ENCODE measurements around the gene USP3. TPM values are rescaled to one million over a fixed set of nuclear protein-coding genes. Genes with fewer than 3 reads are reported as not detected.

USP3 gene
- total and polyA plus RNA-seq, 9 of the 15 experiments (the other 6 are each of a cell fraction or from before 2014, with no cell fraction given), result 17.3 to 54.3 (median 34.8) TPM

DNA sequence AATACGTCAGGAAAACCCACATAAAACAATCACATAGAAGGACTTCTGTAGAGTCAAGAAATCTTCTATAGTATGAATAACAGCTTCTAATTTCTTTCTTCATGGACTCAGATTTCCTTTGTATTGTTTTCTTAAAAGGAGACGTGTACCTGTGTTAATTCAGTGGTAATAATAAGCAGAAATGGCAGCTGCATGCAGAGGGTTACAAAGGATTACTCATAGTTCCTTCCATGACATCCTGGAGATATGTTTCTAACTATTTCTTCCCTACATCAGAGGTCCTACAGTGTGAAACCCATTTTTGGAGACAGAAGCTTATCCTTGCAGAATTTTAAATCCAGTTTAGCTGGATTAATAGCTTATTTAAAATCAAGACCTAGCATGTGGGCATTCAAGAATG is 128.9 kb downstream of the USP3 start:
- Histone ChIP-seq H3K9me1 (ENCODE audit: control insufficient read depth, insufficient read depth, low read length) (no peaks in the 10 kb centered on the region), H3K27ac (ENCODE audit: extremely low read depth, low read depth, low read length) (no peak overlapping the region), H3K4me3 (no peak overlapping the region), H3K9me3 (replicated peaks; ENCODE audit: control insufficient read depth, insufficient read depth, low read depth, low read length) (no peaks in the 10 kb centered on the region), H3K27me3 (ENCODE audit: control insufficient read depth in 2 of 2, insufficient read depth in 2 of 2, low read length in 2 of 2) (no peaks in the 10 kb centered on the region), H4K20me1 (replicated peaks; ENCODE audit: control insufficient read depth, insufficient read depth, low read length) (no peaks in the 10 kb centered on the region), H2AFZ (ENCODE audit: low read depth, low read length) (no peak overlapping the region), H3K4me2 (ENCODE audit: insufficient read depth, low read length) (no peak overlapping the region), H3K9ac (ENCODE audit: insufficient read depth in 1 of 2, low read depth in 2 of 2, low read length in 2 of 2) (no peak overlapping the region), H3K36me3 (ENCODE audit: control insufficient read depth, insufficient read depth, low read length) (peaks cover 90% of the 10 kb centered on the region), H3K4me1 (replicated peaks in 1 of 2; ENCODE audit: control insufficient read depth in 2 of 2, insufficient read depth in 2 of 2, low read length in 2 of 2) (no peaks in the 10 kb centered on the region), H3K79me2 (ENCODE audit: control insufficient read depth, insufficient read depth, low read length) (no peaks in the 10 kb centered on the region)
- intact Hi-C loops (cut with micrococcal nuclease) (no loop called here), in situ Hi-C loops (cut with MboI) (no loop called here)
- BruUV-seq (replicated peaks), result no TSS peak
- 91% methylated on average over 2 of the region's 2 CpGs for whole genome bisulfite sequencing (ENCODE audit: insufficient coverage, low coverage, missing lambda C conversion rate)
- CTCF ChIA-PET (ENCODE audit: low intra/inter-chr PET ratio), result no interaction called here
- DNase-seq (ENCODE audit: extremely low read depth in 1 of 4, low spot score in 3 of 4) (no peak), FAIRE-seq (no peak), ATAC-seq (no peak)
- POLR2A ChIA-PET, result interaction anchor here (1.0 to 1.2 kb wide), 3 partner anchors 16 to 23 kb away, joined by 3 to 4 read pairs (median 4); no protein-coding TSS in a partner anchor
- TF ChIP-seq CBFB (CRISPR knock-in tag; IDR thresholded peaks at IDR 0.05) (no peak), KDM2B (CRISPR knock-in tag; IDR thresholded peaks at IDR 0.05) (no peak), MYC (IDR thresholded peaks at IDR 0.05; ENCODE audit: low read depth, low read length) (no peak), MYC (CRISPR knock-in tag; IDR thresholded peaks at IDR 0.05; ENCODE audit: borderline replicate concordance, low read depth) (no peak), NR4A1 (CRISPR knock-in tag; IDR thresholded peaks at IDR 0.05) (no peak), NR4A1 (tag; IDR thresholded peaks at IDR 0.05) (no peak), DPF2 (IDR thresholded peaks at IDR 0.05) (no peak), NFYB (IDR thresholded peaks at IDR 0.05; ENCODE audit: extremely low read depth, insufficient read length) (no peak)

DNA sequence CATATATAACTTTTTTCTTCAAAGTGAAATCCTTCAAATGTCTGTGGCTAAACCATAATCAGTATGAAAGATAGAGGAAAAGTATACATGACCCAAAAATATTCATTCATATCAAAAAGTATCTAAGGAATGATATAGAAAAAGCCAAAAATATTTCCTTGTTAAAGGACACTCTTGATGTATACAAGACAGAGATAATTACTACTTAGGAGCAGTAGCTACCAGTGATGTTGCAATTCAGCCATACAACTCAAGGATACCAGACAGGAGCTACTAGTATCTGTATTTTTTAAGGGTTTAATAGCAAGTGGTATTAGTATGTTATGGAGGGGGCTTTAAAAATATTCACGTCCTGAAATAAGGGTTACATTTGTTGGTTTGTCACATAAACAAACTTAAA is 129.8 kb downstream of the USP3 start:
- no peaks in the 10 kb centered on the region for H3K79me2 ChIP-seq (ENCODE audit: control insufficient read depth, insufficient read depth, low read length)
- DNase-seq (ENCODE audit: extremely low read depth in 1 of 4, low spot score in 3 of 4), result no peak
- no peak for FAIRE-seq
- H2AFZ ChIP-seq (ENCODE audit: low read depth, low read length), result no peak overlapping the region
- ATAC-seq, result no peak
- intact Hi-C loops (cut with micrococcal nuclease) (no loop called here), in situ Hi-C loops (cut with MboI) (no loop called here)
- H3K27me3 ChIP-seq (ENCODE audit: control insufficient read depth in 2 of 2, insufficient read depth in 2 of 2, low read length in 2 of 2), result no peaks in the 10 kb centered on the region
- H3K36me3 ChIP-seq (ENCODE audit: control insufficient read depth, insufficient read depth, low read length), result peaks cover 92% of the 10 kb centered on the region
- no peak overlapping the region for H3K9ac ChIP-seq (ENCODE audit: insufficient read depth in 1 of 2, low read depth in 2 of 2, low read length in 2 of 2)
- ChIA-PET CTCF (ENCODE audit: low intra/inter-chr PET ratio) (no interaction called here), POLR2A (interaction anchor here (1.1 to 1.2 kb wide), 3 partner anchors 17 to 24 kb away, joined by 3 to 4 read pairs (median 3); no protein-coding TSS in a partner anchor)
- no peak overlapping the region for H3K27ac ChIP-seq (ENCODE audit: extremely low read depth, low read depth, low read length)
- H3K9me1 ChIP-seq (ENCODE audit: control insufficient read depth, insufficient read depth, low read length), result no peaks in the 10 kb centered on the region
- H4K20me1 ChIP-seq (replicated peaks; ENCODE audit: control insufficient read depth, insufficient read depth, low read length), result no peaks in the 10 kb centered on the region
- no peak overlapping the region for H3K4me3 ChIP-seq
- H3K4me1 ChIP-seq (replicated peaks in 1 of 2; ENCODE audit: control insufficient read depth in 2 of 2, insufficient read depth in 2 of 2, low read length in 2 of 2), result no peaks in the 10 kb centered on the region
- no TSS peak for BruUV-seq (replicated peaks)
- H3K4me2 ChIP-seq (ENCODE audit: insufficient read depth, low read length), result no peak overlapping the region
- 73% methylated on average over 1 of the region's 1 CpG for WGBS (ENCODE audit: insufficient coverage, low coverage, missing lambda C conversion rate)
- H3K9me3 ChIP-seq (replicated peaks; ENCODE audit: control insufficient read depth, insufficient read depth, low read depth, low read length), result no peaks in the 10 kb centered on the region
- TF ChIP-seq PATZ1 (CRISPR knock-in tag; IDR thresholded peaks at IDR 0.05; ENCODE audit: borderline replicate concordance) (no peak), CAMTA2 (CRISPR knock-in tag; conservative IDR thresholded peaks at IDR 0.05) (no peak), NCOA1 (IDR thresholded peaks at IDR 0.05; ENCODE audit: low read depth) (no peak), BRD9 (IDR thresholded peaks at IDR 0.05; ENCODE audit: low read depth, partially characterized antibody) (no peak)
- TF ChIP-seq, protein P1, sequence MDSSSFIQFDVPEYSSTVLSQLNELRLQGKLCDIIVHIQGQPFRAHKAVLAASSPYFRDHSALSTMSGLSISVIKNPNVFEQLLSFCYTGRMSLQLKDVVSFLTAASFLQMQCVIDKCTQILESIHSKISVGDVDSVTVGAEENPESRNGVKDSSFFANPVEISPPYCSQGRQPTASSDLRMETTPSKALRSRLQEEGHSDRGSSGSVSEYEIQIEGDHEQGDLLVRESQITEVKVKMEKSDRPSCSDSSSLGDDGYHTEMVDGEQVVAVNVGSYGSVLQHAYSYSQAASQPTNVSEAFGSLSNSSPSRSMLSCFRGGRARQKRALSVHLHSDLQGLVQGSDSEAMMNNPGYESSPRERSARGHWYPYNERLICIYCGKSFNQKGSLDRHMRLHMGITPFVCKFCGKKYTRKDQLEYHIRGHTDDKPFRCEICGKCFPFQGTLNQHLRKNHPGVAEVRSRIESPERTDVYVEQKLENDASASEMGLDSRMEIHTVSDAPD (CRISPR knock-in tag; IDR thresholded peaks at IDR 0.05), result no peak

Data from K562 (cell line).